NCI-H146 treated with DMSO at 0.1 percent for 48 hours (cell line): ENCODE results near the gene CORO7.

ENCODE experiments used
- DNase-seq: peaks from one replicate; lab custom pipeline; 2025; ENCODE audit not compliant: unreplicated experiment; lab: John Stamatoyannopoulos, UW

CORO7 gene

GRCh38 chr16:4426021-4426684 is 9.8 kb upstream of the CORO7 start:
- peak; percentile 50 for DNase-seq

DNA sequence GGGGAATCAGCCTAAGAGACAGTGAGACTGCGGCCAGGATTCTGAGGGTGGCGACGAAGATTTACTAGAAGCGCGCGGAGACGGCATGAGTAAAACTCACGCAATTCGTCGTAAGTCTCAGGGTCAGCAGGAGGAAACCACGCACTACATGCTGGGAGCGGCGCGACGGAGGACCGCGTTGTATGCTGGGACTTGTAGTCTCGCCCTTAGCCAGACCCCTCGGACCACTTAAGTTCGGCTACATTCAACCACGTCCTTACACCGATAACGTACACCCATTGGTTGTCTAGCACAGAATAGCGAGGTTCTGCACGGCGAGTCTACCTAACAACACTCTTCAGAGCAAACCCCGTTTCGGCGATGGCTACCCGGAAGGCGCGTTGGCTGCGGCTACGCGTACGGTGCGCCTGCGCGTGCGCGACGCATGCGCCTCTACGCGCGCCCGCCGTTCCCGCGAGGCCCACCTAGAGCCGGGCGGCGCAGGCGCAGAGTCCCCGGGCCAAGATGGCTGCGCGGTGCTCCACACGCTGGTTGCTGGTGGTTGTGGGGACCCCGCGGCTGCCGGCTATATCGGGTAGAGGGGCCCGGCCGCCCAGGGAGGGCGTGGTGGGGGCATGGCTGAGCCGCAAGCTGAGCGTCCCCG is 9.1 kb upstream of the CORO7 start, which contains the start of gene DNAJA3:
TSS of gene DNAJA3 (plus strand) at position 491 of the 643 bp plus-strand sequence. CDS start at position 505, 14 bp downstream.
- peak; percentile 96 for DNase-seq

DNA sequence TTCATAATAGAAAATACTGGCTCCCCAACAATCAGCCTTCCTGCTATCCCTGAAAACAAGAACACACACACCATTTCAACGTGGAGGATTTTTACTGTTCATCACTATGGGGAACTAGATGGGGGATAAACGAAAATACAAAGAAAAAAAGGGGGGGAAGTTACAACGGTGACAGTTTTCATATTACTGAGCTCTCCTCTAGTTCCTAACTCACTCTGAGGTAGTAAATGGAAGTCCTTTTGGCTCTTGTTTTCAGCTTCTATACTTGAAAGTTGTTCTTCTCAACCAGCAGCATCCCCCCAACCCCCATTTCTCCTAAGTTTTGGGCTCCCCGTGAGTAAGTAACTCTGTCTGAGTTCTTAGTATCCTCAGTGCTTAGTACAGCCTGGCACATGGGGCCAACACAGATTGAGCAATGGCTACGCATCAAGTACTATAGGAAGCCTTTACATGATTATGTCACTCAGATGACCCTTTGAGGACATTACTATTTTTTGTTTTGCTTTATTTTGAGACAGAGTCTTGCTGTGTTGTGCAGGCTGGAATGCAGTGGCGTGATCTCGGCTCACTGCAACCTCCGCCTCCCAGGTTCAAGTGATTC is 4.2 kb upstream of the CORO7 start:
- DNase-seq: no peak

DNA sequence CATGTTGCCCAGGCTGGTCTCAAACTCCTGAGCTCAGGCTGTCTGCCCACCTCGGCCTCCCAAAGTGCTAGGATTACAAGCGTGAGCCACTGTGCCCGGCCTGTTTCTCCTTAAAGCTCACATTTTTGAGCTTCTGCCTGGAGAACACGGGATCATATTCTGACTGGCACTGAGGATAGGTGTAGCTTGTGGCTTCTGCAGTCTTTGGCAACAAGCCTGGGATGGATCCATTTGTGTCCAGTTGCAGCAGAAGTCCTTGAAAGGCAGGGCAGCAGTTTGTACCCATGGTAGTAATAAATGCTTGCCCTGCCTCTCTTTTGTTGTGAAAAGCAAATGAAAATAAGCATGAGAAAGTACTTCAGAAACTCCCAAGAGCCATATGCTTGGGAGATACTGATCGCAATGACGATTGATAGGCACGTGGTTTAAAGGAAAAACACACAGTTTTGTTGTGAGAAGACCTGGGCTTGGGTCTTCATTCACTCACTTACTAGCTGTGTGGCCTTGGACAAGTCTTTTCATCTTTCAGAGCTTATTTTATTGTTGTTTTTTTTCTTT is 3.1 kb upstream of the CORO7 start:
- no peak for DNase-seq

DNA sequence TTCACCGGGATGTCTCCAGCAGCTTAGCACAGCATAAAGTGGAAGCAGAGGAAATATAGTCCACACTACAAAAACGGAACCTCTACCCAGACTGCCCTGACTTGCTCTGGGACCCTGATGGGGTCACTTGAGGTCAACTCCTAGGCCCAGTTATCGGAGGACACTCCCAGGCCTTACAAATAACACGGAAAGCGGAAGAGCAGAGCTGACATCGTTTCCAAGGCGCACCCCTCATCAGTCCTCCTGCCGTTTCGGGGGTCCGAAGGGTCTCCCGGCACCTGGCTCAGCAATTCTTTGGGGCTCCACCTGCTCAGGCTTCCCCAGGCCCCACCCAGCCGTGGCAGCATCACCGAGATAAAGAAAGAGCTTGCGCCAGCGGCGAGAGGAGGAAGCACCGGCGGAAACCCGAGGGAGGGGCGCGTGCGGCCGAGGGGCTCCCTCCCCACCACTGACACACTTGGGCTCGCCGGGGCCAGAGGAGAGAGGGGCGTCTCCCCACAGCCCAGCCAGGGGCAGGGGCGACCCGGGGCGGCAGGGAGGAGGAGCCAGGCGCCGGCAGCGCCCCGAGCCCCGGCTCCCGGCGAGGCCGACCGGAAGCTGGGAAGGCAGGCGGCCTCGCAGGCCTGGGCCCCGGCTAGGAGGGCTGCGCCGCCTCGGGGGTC is 727 bp downstream of the CORO7 start:
- no peak for DNase-seq

GRCh38 chr16:4414187-4414917 is 2.0 kb downstream of the CORO7 start:
- DNase-seq: peak; percentile 45

DNA sequence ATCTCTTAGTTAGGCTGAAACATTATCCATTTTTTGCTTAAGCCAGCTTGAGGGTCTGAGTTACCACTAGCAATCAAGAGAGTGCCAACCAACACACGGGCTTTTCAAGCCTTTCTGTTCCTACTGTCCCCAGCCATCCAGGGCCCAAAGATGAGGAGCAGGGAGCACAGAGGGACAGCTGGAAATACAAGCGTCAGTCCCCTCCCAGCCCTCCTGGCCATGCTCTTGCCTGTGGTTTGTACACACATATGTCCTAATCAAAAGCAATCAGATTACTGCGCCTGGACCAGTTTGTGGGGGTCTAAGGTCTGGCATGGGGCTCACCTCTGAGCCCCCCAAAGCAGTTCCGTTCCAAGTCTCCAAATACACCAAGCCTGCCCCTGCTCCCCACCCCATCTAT is 3.5 kb downstream of the CORO7 start:
- no peak for DNase-seq

DNA sequence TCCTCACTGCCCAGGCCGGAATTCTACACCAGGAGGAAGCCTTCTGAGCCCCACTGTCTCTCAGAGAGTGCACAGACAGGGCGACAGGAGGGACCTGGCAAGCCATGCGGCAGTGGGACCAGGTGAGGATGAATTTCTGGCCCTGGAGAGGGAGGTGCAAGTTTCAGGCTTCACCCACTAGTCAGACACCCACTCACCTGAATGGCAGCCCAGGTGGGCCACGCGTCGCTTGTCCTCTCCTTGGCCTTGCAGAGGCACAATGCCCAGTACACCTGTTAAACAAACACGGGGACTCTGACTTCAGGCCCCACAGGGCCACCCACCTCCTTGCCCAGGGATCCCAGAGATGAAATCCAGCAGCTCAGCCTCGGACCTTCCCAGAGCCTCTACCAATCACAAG is 4.2 kb downstream of the CORO7 start:
- DNase-seq: no peak

- DNase-seq: no peak
Measured at GRCh38 chr16:4411684-4412083, 4.7 kb downstream of the CORO7 start.

DNA sequence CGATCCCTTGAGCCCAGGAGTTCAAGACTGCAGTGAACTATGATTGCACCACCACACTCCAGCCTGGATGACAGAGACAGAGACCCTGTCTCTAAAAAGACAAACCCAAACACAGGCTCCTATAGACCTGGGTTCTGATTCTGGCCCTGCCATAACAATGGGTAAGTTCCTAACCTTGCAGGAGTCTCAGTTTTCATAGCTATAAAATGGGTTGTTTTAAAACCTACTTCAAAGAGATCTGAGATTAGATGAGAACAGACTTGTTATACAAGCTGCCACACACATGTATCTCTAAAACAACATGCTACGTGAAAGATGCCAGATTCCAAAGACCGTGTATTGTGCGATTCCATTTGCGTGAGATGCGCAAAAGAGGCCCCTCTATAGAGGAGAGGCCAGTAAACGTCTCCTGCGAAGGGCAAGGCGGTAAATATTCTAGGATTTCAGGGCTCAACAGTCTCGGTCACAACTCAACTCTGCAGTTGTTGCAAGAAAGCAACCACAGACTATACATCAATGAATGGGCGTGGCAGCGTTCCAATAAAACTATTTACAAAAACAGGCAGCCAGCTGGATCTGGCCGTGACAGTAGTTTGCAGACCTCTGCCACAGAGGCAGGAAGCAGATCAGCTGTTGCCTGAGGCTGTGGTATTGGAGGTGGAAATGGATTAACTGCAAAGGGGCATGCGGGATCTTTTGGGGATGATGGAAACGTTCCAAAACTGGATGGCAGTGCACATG is 5.9 kb downstream of the CORO7 start:
- DNase-seq: no peak

DNA sequence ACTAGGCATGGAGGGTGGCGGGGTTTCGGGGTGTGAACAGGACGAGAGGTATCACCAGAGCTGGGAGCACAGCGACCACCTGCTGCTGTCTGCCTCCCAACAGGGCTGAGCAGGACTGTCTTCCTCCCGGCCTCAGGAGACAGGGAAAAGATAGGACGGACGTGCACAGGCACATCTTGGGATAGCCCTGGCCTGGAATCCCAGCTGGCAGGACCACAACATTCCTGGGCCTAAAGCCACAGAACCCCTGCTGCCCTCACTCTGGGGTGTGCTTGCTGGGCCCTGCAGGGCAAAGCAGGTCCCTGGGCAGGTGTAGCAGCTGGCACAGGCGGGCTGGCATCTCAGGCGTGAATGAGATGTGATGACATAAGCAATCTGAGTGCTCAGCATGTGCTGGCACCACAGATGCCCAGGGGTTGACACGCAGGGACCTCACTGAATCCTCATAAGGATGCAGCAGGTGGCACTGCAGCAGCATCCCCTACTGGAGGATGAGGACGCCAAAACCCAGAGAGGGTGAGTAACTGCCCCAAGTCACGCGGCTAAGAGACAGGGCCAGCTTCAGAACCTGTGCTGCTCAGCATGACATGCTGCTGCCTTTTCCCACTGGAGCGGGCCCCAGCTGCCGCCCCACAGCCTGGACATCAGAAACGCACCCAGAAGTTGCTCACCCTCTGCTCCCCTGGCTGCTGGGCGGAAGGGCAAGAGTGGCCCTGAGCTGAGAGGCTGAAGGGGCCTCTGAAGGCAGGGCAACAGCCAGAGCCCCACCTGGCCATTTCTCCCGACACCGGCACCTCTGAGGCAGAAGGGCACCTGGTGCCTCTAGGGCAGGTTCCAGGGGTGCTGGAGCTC is 7.1 kb downstream of the CORO7 start:
- no peak for DNase-seq

DNA sequence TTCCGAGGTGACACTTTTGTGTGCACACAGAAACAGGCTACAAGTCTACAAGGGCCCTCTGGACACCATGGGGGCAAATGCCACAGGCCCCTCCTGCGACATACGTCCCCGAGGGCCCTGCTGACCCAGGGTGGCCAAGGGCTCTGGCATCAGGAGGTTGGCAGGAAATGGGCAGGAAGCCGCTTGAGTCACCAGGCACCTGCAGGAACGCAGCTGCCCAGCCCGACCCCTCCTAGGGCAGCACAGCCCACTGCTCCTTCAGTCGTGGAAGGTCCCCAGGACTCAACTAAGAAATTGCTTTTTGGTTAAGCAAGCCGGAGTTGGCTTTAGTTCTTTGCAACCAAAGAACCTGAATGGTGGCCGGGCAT is 8.1 kb downstream of the CORO7 start:
- DNase-seq: no peak

DNA sequence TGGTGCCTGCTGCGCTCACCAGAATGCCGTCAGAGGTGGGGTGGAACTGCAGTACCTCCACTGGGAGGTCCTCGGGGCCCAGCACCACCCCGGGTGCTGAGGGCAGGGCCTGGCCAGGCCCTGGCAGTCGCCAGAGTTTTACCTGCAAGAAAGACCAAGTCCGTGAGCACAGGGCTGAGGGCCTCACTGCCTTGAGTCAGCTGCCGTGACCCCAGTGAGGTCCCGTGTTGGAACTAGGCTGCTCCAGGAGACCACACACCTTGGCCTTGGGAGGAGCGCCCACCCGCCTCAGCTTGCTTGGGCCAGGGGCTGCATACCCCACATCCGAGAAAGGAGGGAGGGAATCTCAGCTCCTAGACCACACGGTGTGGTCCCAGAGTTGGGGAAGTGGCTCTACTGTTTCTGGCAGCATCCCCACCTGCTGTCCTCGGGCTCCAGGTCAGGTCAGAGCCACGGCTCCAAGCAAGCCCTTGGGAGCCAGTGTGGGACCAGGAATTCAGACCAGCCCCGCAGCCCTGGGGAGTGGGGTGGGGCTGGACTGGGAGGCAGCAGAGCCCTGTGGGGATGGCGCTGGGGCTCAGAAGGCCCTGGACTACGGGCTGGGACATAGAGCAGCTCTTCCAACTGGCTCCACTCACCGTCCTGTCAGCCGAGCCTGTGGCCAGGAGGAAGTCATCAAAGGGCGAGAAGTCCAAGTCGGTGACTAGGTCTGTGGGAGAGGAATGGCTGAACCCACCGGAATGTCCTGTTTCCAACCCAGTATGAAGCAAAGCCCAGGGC is 8.7 kb downstream of the CORO7 start:
- no peak for DNase-seq

GRCh38 chr16:4404967-4405696 is 11.3 kb downstream of the CORO7 start:
- no peak for DNase-seq

DNA sequence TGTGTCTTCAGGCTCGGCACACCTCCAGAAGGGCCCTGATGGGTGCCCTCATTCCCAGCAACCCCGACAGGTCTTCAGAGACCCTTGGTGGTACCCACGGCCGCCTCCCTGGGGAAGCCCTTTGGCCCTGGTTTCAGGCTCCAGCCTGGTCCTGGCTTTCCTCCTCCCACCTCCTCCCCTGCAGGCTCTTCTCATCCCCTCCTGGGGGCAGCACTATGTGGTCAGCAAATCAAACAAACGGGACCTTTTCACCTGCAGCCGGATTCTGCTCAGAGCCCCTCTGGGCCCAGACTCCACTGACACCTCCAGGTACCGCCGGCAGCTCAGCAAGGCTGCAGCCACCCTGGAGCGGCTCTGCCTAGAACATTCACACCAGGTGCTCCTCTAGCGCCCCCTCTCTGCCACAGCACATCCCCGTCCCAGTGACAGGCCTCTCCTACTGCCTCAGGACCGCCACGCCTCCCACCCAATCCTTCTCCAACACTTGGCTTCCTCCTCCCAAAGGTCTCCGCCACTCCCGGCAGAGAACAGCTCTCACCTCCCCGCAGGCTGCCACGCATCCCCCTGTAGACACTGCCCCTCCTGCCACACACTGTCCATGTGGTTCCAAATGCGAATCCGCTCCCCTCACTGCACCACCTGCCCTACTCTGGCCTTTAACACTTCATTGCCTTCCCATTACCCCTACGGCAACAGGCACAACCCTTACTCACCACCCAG is 12.0 kb downstream of the CORO7 start:
- DNase-seq: no peak

GRCh38 chr16:4403133-4403949 is 13.1 kb downstream of the CORO7 start:
- no peak for DNase-seq
